Ascending aorta (tissue), 2 donors: ENCODE measurements around the gene INTS7. TPM values are rescaled to one million over a fixed set of nuclear protein-coding genes. Genes with fewer than 3 reads are reported as not detected.
"Not testable (repeated sequence)": the region's sequence is repeated elsewhere in the genome, so short reads cannot be mapped to it uniquely, and the experiment has no call there.

Source experiments
- DNase-seq, 2 donors: peaks; one replicate each; pipeline ENCODE4 v3.0.0-alpha.2; 2019; ENCODE audit warnings: low spot score in 2 of 2
- H3K27ac ChIP-seq, 2 donors: fragments of 200-600 bp; sonication (generic); one replicate each; pipeline ENCODE4 v1.5.1; 2016 to 2017; ENCODE audit warnings: mild to moderate bottlenecking in 1 of 2
- H3K27me3 ChIP-seq: fragments of 200-600 bp; sonication (generic); one replicate; pipeline ENCODE4 v1.5.1; 2017
- H3K36me3 ChIP-seq, 2 donors: fragments of 200-600 bp; sonication (generic); one replicate each; pipeline ENCODE4 v1.5.1; 2016
- H3K4me1 ChIP-seq, 2 donors: fragments of 200-600 bp; sonication (generic); one replicate each; pipeline ENCODE4 v1.5.1; 2016 to 2017; ENCODE audit warnings: mild to moderate bottlenecking in 1 of 2
- H3K4me3 ChIP-seq, 2 donors: fragments of 200-600 bp; sonication (generic); one replicate each; pipeline ENCODE4 v1.5.1; 2016 to 2017; ENCODE audit warnings: mild to moderate bottlenecking in 1 of 2
- H3K9me3 ChIP-seq, 2 donors: fragments of 200-600 bp; sonication (generic); one replicate each; pipeline ENCODE4 v1.5.1; 2016
- CTCF ChIP-seq, 3 experiments: fragments of 200-600 bp in 2 of 3; fragments of 450-650 bp in 1 of 3; sonication (generic) in 2 of 3; IDR thresholded peaks; one replicate each; pipeline ENCODE4 v1.5.1; 2016 to 2019; ENCODE audit warnings: antibody characterized with exemption in 3 of 3, mild to moderate bottlenecking in 1 of 3, moderate library complexity in 1 of 3
- intact Hi-C: fragments of 100-400 bp; cut with DNase I; formaldehyde crosslinking; loops from one replicate; pipeline ENCODE4 v1.15.1; 2023
- total RNA-seq: library from RNA; depleted of rRNA; stranded (reverse); fragments of >200 nt; gene quantifications from one replicate; pipeline ENCODE4 v1.1.0, GENCODE V29; 2016

The INTS7 gene
- total RNA-seq, 1 donor from 2014 or later, result 10.5 TPM

GRCh38 chr1:211947396-211948295 is 87.7 kb downstream of the INTS7 start:
- intact Hi-C loops, result no loop called here

GRCh38 chr1:211944733-211945500 is 90.4 kb downstream of the INTS7 start:
- H3K9me3 ChIP-seq, result no peaks in the 10 kb centered on the region
- DNase-seq, result no peak
- intact Hi-C loops, result no loop called here
- no peak overlapping the region for H3K4me3 ChIP-seq
- H3K4me1 ChIP-seq, result no peaks in the 10 kb centered on the region
- H3K36me3 ChIP-seq, result peaks cover 0 to 4% of the 10 kb centered on the region in 2 donors
- H3K27me3 ChIP-seq, result no peaks in the 10 kb centered on the region
- TF ChIP-seq CTCF (IDR thresholded peaks at IDR 0.05), result peak in 2 of 3 experiments; percentile 11 to 17
- no peak overlapping the region for H3K27ac ChIP-seq

More at GRCh38 chr1:211947396-211948295, 87.7 kb downstream of the INTS7 start:
- H3K9me3 ChIP-seq, result no peaks in the 10 kb centered on the region
- H3K27me3 ChIP-seq, result no peaks in the 10 kb centered on the region
- TF ChIP-seq CTCF (IDR thresholded peaks at IDR 0.05), result no peak
- no peaks in the 10 kb centered on the region for H3K4me1 ChIP-seq
- DNase-seq, result no peak
- H3K4me3 ChIP-seq, result no peak overlapping the region
- peaks cover 6 to 8% of the 10 kb centered on the region in 2 donors for H3K36me3 ChIP-seq
- H3K27ac ChIP-seq, result no peak overlapping the region

- no peak overlapping the region for H3K27ac ChIP-seq
- no peak for TF ChIP-seq CTCF (IDR thresholded peaks at IDR 0.05)
- DNase-seq, result no peak
- peaks cover 0 to 2% of the 10 kb centered on the region in 2 donors for H3K4me1 ChIP-seq
- no peaks in the 10 kb centered on the region for H3K27me3 ChIP-seq
- H3K36me3 ChIP-seq, result peaks cover 0 to 4% of the 10 kb centered on the region in 2 donors
- H3K9me3 ChIP-seq, result no peaks in the 10 kb centered on the region
- intact Hi-C loops, result no loop called here
- no peak overlapping the region for H3K4me3 ChIP-seq
These were observed 92.8 kb downstream of the INTS7 start for GRCh38 chr1:211942583-211942982.

- TF ChIP-seq CTCF (IDR thresholded peaks at IDR 0.05), result no peak
- no peak overlapping the region for H3K27ac ChIP-seq
These were observed 95.4 kb downstream of the INTS7 start for GRCh38 chr1:211939876-211940468.

GRCh38 chr1:211938561-211938997 is 96.8 kb downstream of the INTS7 start:
- intact Hi-C loops, result no loop called here
- Histone ChIP-seq H3K4me1 (peaks cover 0 to 2% of the 10 kb centered on the region in 2 donors), H3K36me3 (no peaks in the 10 kb centered on the region), H3K9me3 (no peaks in the 10 kb centered on the region), H3K27me3 (no peaks in the 10 kb centered on the region), H3K4me3 (peak overlapping the region; percentile 25 to 40), H3K27ac (no peak overlapping the region)
- DNase-seq, result no peak
- TF ChIP-seq CTCF (IDR thresholded peaks at IDR 0.05), result no peak

More at GRCh38 chr1:211939876-211940468, 95.4 kb downstream of the INTS7 start:
- Histone ChIP-seq H3K4me3 (no peak overlapping the region), H3K4me1 (peaks cover 0 to 2% of the 10 kb centered on the region in 2 donors), H3K36me3 (peaks cover 0 to 4% of the 10 kb centered on the region in 2 donors), H3K9me3 (no peaks in the 10 kb centered on the region), H3K27me3 (no peaks in the 10 kb centered on the region)
- intact Hi-C loops, result no loop called here
- DNase-seq, result no peak

GRCh38 chr1:211937422-211937821 is 97.9 kb downstream of the INTS7 start:
- H3K9me3 ChIP-seq, H3K4me3 ChIP-seq, intact Hi-C loops, H3K36me3 ChIP-seq, DNase-seq, H3K4me1 ChIP-seq, H3K27ac ChIP-seq, H3K27me3 ChIP-seq: not testable (repeated sequence)
